ENCODE data around the gene TIPARP.
"Not testable (repeated sequence)": the region's sequence is repeated elsewhere in the genome, so short reads cannot be mapped to it uniquely, and the experiment has no call there.

TIPARP gene

DNA sequence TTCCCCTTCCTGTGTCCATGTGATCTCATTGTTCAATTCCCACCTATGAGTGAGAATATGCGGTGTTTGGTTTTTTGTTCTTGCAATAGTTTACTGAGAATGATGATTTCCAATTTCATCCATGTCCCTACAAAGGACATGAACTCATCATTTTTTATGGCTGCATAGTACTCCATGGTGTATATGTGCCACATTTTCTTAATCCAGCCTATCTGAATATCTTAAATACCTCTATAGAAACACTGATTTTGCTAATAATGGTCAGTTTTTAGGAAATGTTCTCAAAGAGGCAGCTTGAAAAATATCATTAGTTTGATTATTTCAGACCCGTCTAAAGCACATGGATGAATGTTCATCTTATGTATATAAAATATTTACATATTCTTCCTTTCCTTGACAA, 21.7 kb upstream of the TIPARP start:
- not testable (repeated sequence) for DNase-seq

DNA sequence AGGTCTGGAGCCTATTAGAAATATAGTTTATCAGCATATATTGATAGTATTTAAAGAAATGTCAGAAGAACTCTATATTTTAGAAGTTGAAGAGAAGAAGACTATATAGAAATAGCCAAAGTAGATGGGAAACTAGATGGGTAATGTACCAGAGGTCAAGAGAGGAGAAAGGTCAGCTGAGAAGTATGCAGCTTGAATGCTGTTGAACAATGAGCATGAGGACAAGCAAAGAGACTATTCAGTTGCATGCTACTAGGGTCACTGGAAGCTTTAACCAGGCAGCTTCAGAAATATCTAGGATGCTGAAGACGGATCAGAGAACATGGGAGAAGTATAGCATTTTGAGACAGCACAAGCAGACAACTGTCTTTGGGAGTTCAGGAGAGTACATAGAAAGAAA, 19.6 kb upstream of the TIPARP start:
- no peak for DNase-seq

DNA sequence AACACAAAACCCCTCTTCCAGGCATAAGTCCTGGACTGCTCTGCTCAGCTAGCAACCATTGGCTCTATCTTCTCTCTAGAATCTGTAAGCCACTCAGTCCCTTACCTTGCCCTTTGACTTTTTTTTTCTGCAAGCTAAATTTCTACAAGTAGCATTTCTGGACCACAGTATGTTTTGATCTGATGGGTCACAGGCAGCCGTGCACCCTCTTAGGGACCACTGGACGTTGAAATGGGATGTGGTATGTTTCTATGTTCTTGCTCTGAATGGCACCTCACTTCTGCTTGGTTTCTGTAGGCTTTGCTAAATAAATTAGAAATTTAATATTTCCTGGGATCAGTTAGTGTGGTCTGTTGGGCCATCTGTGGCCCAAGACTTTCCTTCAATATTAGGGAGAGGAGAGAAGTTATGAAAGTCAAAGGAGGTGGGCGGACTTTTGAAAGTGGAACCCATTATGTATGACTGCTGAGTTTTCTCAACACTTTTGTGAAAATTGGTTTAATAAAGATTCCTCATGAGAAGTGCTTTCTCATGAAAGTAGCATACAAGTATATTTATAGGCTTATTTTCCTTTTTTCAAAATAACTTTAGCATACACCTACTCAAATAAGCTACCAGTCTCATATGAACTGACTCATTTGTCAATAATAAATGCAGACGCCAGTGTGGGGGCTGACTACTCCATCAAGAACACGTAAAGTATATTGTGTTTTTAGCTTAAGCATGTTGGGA, 18.4 kb upstream of the TIPARP start:
- DNase-seq = no peak

DNA sequence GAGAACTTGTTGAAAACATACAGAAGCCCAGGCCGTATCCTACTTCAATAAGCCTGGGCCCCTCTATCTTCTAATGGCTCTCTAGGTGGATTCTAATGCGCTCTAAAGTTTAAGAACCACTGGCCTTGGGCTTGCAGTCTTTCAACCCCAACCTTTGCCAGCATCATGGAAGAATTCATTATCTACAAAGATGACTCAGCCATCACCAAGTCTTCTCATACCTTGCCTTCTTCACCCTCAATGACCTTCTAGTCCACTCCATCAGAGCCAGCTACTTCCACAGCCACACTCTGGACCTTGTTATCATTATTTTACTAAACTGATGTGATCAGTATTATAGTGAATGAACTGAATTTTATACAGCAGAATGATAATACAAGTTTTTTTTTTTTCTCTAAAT, 16.9 kb upstream of the TIPARP start:
- DNase-seq = no peak

DNA sequence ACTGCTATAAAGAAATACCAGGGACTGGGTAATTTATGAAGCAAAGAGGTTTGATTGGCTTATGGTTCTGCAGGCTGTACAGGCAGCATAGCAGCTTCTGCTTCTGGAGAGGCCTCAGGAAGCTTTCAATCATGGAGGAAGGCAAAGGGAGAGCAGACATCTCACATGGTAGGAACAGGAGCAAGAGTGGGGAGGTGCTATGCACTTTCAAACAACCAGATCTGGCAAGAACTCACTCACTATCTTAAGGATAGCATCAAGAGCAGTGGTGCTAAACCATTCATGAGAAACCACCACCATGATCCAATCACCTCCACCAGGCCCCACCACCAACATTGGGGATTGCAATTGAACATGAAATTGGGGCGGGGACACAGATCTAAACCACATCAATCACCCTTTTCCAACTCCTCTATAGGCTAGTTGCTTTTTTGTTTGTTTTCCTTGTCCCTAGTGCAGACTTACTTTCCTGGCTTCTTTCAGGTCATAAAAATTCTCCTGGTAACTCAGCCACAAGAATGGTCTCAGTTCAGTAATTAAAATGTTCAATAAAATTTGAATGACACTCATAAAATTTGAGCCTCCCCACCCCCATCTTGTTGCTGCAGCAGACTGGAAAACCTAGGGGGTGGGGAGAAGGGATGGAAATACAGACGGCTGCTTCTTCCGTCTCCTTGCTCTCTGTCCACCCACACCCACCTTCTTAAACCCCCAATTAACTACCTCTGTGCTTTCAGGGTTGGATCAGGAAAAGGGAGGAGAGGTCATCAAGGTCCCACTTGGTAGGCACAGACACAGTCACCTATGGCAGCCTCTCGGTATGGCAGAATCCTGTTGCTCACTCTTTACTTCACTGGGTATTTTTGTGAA, 16.3 kb upstream of the TIPARP start:
- DNase-seq = no peak

DNA sequence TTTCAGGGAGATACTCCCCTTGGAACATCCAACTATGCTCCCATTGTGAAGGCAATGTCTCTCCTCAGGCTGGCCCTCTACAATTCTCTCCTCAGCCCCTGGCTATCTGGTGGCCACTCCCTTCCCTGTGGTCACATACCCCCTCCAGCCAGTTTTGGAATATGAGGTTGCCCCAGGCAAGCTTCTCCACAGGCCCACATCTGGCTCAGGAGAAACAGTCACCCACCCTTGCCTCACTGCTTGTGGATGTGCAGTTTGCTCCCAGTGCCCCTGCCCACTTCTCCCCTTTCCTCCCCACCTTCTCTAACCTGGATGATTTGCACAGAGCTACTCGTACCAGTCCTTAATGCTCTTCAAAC, 15.7 kb upstream of the TIPARP start:
- DNase-seq = no peak

DNA sequence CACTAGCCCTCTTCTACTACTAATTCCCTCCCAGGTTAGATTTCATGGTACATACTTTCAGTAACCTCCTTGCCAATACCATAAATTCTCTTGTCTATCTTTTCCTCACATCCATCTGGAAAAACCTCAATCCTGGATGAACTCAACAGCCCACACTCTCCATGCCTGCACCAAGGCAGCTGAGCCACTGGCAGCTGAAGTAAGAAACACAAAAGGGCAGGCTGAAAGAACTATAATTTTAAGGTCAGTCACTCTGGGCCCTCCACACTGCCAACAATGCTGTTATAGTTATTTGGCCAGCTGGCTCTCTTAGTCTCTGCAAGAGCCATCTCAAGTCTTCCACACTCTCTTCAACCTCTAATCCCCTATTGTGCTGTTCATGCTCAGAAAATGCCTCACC, 15.1 kb upstream of the TIPARP start:
- DNase-seq = no peak

DNA sequence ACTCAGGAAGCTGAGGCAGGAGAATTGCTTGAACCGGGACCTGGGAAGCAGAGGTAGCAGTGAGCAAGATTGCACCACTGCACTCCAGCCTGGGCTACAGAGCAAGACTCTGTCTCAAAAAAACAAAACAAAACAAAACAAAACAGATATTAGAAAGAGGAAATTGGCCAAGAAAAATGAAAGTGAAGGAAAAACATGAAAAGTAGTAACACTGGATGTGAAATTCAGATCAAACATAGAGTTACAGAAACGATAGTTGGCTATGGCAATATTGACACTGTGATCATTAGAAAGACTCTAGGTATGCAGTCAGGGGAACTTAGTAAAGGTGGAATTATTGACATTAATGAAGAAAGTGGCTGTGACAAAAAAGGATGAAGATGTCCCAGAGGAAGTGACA, 13.2 kb upstream of the TIPARP start:
- DNase-seq = no peak

DNA sequence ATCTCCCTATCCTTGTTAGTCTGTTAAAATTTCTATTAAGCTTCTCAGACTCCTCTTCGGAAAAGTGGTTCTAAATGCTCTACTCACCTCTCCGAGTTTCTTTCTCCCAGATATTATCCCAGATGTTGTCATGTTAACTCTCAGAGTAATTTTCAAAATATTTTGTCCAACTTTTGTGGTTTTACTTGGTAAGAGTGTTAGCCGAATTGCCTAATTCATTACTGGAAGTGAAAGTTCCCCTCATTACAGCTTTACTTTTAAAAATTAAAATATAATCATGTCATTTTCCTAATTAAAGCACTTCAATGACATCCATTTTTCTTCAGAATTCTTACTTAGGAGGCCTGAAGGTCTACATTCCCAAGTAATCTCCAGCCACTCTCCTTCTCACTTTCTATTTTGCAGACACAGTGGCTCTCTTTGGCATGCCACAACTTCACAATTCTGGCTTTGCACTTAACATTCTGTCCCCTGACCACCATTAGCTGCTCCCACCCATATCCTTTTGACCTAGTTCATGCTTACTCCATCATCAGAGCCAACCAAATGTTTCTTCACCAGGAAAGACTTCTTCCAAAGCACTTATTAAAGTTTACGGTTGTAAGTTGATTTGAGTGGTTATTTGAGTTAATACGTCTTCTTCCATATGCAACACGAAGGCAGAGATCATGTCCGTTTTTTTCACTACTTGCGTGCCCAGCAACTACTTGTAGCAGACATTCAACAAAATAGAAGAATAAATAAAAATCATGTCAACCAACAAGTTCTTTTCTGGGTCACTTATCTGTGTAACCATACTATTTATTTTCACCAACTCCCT, 10.2 kb upstream of the TIPARP start:
- DNase-seq = no peak

DNA sequence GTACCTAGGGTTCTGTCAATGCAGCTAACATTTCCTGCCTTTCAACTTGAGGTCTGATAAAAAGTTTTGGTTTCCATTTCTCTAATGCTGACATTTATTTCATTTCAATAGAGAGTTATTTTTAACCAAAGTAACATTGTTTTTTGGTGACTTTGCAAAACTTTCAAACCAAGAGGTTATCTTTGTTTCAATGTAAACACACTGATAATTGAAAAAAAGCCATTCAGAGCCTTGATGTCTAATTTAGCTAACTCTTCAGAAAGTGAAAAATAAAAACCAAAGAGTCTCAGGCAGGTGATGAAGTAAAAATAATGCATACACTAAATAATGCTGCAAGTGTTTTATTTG, 9.6 kb upstream of the TIPARP start:
- no peak for DNase-seq

DNA sequence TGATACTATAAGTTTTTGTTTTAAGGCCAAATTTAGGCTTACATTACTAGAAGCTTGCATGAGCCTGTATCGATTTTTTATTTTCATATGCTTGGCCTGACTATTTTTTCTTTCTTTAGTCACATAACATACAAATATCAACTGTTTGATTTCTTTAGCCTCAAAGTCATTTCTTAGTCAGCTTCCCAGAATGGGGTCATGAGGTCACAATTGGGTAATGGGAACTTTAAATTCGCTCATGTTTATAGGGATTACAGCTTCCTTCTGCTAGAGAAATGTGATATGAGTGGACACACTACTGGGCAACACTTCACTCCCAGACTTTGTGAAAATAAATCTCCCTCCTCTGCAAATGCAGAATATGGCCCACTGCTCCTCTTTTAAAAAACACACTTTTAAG, 9.1 kb upstream of the TIPARP start:
- no peak for DNase-seq

DNA sequence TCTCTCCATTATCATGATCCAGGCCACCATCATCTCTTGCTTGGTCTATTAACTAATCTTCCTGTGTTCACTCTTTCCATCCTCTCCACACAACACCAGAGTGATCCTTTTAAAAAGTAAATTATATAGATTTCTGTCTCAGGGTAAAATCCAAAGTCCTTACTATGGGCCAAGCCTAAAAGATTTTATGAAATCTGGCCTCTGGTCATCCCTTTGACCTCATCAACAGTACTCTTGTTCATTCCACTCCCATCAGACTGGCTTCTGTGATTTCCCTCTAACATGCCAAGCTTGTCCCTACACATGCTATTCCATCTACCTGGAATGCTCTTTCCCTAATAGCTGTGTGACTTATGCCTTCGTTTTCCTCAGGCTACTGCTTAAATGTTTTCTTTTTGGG, 8.3 kb upstream of the TIPARP start:
- no peak for DNase-seq

DNA sequence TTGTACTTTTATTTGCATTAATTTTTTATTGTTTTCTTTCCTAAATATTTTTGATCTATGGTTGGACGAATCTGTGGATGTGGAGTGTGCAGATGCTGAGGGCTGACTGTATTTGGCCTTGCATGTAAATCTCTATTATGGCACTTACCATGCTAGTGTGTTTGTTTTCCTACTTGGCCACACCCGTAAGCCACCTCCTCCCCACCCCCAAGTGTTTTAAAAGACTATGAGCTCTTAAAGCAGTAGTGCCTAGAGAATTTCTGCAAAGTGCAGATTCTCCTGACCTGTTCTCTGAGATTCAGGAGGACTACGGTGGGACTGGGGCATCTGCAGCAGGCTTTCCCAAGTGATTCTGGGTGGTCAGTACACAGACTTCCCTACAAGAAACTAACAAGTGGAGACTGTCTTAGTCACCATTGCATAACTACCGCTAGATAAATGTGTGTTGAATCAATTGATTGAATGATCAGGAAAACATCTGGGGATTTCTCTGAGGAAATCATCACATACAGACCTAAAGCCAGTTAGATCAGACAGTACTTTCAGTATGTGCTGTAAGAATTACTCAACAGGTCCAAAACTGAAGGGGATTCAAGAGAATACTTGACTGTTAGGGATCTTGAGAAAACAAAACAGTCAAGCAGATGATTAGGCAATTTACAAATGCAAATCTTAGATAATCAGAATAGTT, 6.2 kb upstream of the TIPARP start:
- DNase-seq = peak; percentile 31

DNA sequence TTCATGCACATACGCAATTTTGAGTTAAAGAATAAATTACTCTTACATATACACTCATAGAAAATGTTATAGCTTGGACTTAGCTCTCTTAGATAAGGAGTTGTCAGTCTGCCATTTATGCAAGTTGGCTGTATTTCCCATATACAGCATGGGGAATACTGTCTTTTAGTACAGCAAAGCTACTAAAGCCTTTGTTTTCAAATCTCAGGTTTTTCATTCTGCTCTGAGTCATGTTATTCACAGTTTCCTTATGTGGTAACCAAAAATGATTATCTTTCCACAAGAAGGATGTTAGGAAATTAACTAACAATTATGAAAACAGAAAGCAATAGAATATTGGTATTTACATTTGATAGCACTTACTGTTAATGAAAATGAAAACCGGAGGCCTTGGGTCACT, 4.3 kb upstream of the TIPARP start:
- DNase-seq = no peak

DNA sequence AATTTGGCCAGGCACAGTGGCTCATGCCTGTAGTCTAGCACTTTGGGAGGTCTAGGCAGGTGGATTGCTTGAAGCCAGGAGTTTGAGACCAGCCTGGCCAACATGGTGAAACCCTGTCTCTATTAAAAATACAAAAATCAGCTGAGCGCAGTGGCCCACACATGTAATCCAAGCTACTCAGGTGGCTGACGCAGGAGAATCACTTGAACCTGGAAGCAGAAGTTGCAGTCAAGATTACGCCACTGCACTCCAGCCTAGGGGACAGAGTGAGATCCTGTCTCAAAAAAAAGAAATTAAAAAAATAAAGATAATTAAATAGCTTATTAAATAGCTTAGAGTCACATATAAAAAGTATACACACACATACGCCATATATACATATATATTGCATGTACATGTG, 3.7 kb upstream of the TIPARP start:
- DNase-seq = no peak

DNA sequence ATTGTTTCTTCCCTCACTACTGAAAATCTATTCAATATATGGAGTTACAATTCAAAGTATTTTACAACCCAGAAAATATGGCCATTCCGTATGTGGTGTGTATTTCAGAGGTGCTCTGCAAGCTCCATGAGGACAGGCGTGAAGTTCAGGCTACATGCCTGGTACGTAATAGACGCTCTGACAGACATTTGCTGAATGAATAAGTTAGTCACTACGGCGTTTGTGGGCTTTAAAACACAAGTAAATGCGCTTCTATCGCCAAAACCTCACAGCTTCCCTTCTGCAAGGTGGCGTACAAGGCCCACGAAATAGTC, 701 bp upstream of the TIPARP start:
- no peak for DNase-seq

DNA sequence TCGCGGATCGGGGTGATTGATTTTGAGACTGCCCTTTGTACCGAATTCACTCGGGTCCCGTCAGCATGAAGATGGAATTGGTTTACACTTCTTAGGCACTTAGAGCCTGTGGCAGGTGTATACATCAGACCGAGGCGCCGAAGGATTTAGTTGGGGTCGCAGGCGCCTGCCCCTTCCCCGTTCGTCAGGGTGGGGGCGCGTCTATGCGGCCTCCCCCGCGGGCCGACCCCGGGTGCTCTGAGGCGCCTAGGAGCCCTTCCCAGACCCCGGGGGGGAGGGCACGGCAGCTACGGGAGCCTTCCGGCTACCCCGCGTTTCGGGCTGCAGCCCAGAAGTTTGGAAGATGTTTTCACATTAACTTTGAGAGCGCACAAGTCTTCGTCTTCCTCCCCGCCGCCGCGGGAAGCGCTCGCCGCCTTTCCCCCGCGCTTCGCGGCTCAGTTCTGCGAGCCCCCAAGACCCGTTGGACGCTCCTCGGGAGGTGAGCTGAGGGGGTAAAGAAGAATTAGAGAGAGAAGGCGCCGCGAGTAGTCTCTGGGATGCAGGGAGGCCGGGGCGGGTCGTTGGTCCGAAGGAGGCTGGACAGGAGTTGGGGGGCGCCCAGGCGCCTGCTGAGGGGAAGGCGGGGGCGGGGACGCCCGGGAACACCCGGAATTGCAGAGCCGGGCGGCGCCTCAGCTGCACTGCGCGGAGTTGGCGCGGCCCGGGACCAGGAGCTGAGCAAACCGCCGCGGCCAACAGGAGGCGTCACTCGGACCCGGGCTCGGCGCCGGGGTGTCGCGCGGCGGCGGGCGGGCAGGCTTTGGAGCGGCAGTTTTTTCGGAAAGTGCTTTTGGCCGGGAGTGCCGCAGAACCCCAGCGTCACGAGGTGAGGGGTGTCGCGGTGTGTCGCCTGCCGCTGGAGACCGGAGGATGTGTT, 780 bp downstream of the TIPARP start:
- peak; percentile 57 for DNase-seq

DNA sequence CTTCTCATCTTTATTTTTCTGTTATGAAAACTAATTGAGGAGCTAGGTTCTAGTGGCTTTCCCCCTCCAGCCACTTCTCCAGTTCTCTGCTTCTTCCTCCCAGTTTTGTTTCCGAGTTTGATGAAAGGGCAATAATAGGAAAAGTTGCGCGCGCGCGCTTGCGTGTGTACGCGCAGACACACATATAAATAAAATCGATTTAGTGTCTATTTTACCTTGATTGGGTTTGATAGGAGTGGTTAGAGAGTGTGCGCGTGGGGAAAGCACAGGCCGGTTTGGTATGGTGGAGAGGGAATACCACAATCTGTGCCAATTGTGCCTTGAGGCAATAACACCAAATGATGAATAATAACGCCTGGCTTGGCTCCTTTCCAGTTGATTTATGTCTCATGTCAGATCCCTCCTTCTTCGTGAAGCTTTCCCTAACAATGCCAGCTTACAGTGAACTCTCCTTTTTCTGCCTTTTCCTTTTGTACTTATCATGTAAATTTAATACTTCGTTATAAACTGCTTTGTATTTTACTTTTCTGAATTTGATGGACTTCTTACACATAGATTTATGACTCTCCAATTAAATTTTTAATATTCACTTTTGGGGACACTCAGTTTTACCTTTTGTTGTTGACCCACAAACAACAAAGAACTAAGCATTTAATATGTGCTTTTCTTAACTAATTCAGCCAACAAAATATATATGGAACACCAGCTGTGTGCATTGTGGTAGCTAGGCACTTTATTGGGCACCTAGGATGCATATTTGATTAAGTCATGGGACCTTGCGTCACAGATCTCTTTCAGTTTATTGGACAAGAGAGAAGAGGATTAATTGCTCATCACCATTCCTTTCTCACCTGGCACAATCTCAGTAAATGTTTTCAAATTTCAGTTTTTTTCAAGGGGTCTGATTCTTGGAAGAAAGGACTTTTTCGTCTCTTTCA, 1.7 kb downstream of the TIPARP start:
- peak; percentile 89 for DNase-seq

DNA sequence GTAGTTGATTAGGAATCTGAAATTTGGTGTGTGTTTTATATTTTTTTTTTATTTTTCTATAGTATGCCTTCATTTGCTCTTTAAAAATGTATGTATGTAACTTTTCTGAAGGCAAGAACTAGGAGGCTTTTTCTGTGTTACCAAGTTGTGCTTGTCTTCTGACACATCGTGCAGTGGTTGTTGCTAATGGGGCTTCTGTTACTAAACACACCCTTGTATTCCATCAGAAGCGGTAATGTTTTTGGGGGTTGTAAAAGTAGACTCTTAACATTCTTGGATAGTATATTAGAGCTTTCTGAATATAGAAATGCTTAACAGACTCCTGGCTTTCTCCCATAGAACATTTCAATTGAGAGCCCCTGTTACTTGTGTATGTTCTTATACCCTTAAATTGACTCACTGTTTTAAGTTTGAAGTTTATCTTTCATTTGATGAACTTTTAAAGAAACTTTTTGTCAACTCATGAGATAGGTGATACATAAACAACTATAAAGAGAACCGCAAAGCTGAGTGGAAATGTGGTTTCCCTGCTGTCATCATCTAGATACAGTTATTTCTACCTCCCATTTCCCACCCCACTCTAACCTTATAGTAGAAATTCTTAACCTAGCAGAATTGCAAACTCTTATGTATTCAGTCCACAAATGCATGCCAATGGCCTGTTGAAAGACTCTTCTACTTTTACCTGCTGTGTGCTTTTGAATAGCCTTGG, 2.5 kb downstream of the TIPARP start:
- DNase-seq = peak; percentile 35

DNA sequence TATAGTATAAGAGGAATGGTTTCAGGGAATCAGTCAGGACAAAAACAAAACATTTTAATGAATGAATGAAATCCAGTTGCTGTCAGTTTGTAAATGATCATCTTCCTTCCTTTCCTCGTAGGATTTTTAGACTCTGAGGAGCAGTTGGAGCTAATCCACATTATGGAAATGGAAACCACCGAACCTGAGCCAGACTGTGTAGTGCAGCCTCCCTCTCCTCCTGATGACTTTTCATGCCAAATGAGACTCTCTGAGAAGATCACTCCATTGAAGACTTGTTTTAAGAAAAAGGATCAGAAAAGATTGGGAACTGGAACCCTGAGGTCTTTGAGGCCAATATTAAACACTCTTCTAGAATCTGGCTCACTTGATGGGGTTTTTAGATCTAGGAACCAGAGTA, 3.1 kb downstream of the TIPARP start:
- DNase-seq = no peak
